GM18517 (cell line): Measurements from ENCODE around the gene HDAC9.
"Not testable (repeated sequence)": the region's sequence is repeated elsewhere in the genome, so short reads cannot be mapped to it uniquely, and the experiment has no call there.

ENCODE experiments used
- ATAC-seq: cut with Tn5 transposase; IDR thresholded peaks from one replicate; pipeline ENCODE4 v1.9.1; 2021; ENCODE audit warnings: mild to moderate bottlenecking, moderate library complexity; ENCODE audit not compliant: unreplicated experiment

HDAC9 gene

GRCh38 chr7:18700147-18700546 lies 204.6 kb downstream of the HDAC9 start:
- ATAC-seq = no peak

- no peak for ATAC-seq
These were observed 206.7 kb downstream of the HDAC9 start for GRCh38 chr7:18702071-18702829.

- ATAC-seq = no peak
These were observed 208.1 kb downstream of the HDAC9 start for GRCh38 chr7:18703685-18704084.

GRCh38 chr7:18706670-18707069 lies 211.1 kb downstream of the HDAC9 start:
- ATAC-seq = no peak

- no peak for ATAC-seq
These were observed 212.7 kb downstream of the HDAC9 start for GRCh38 chr7:18708204-18708603.

- ATAC-seq = no peak
These were observed 220.4 kb downstream of the HDAC9 start for GRCh38 chr7:18715988-18716387.

GRCh38 chr7:18721429-18721828 lies 225.9 kb downstream of the HDAC9 start:
- ATAC-seq = no peak

GRCh38 chr7:18724318-18724717 lies 228.8 kb downstream of the HDAC9 start:
- no peak for ATAC-seq

- no peak for ATAC-seq
These were observed 231.7 kb downstream of the HDAC9 start for GRCh38 chr7:18727115-18727870.

GRCh38 chr7:18736012-18736411 lies 240.5 kb downstream of the HDAC9 start:
- not testable (repeated sequence) for ATAC-seq

- no peak for ATAC-seq
These were observed 245.0 kb downstream of the HDAC9 start for GRCh38 chr7:18740579-18740988.

GRCh38 chr7:18753972-18754610 lies 258.5 kb downstream of the HDAC9 start:
- no peak for ATAC-seq

- no peak for ATAC-seq
These were observed 259.2 kb downstream of the HDAC9 start for GRCh38 chr7:18754766-18755165.

GRCh38 chr7:18755793-18756192 lies 260.2 kb downstream of the HDAC9 start:
- no peak for ATAC-seq

- no peak for ATAC-seq
These were observed 261.0 kb downstream of the HDAC9 start for GRCh38 chr7:18756378-18757050.

- ATAC-seq = no peak
These were observed 264.5 kb downstream of the HDAC9 start for GRCh38 chr7:18760046-18760445.

- no peak for ATAC-seq
These were observed 265.3 kb downstream of the HDAC9 start for GRCh38 chr7:18760631-18761445.

- ATAC-seq = no peak
These were observed 266.6 kb downstream of the HDAC9 start for GRCh38 chr7:18762189-18762588.

GRCh38 chr7:18768256-18768655 lies 272.7 kb downstream of the HDAC9 start:
- no peak for ATAC-seq

- no peak for ATAC-seq
These were observed 274.7 kb downstream of the HDAC9 start for GRCh38 chr7:18770154-18770811.
